ENCODE data around the gene BANK1.

DNA sequence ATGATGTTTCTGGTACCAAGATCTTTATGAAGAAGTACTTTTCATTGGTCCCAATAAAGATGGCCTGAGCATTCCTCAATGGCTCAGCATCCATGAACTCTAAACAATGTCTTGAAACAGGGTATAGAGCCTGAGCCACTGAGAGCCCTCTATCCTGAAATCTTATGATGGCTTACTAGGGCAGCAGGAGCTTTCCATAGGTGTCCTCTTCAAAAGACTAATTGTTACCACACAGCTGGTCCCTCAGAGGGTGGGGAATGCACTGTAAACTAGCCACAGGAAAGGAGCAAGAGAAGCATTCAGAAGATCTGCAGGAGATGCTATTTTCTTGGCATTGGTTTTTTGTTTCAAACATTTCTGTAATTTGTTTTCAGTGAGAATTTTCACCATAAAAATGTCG is 5.6 kb upstream of the BANK1 start:
- TF ChIP-seq RAD21 (IDR thresholded peaks at IDR 0.05; ENCODE audit: low read depth) (no peak), ELF1 (IDR thresholded peaks at IDR 0.05; ENCODE audit: borderline replicate concordance, low read depth) (no peak), POLR2A (IDR thresholded peaks at IDR 0.05; ENCODE audit: borderline replicate concordance, extremely low read depth, insufficient read depth, insufficient read length) (no peak), POLR2AphosphoS5 (IDR thresholded peaks at IDR 0.05; ENCODE audit: low read depth, low read length) (no peak), CEBPB (IDR thresholded peaks at IDR 0.05; ENCODE audit: low read depth) (no peak), ZFX (IDR thresholded peaks at IDR 0.05) (no peak), EZH2 (IDR thresholded peaks at IDR 0.05) (no peak), JUND (IDR thresholded peaks at IDR 0.05) (no peak), SRF (IDR thresholded peaks at IDR 0.05; ENCODE audit: low read depth) (no peak), ZNF274 (IDR thresholded peaks at IDR 0.05; ENCODE audit: low read depth, low read length) (no peak)
- TF ChIP-seq, protein P1, sequence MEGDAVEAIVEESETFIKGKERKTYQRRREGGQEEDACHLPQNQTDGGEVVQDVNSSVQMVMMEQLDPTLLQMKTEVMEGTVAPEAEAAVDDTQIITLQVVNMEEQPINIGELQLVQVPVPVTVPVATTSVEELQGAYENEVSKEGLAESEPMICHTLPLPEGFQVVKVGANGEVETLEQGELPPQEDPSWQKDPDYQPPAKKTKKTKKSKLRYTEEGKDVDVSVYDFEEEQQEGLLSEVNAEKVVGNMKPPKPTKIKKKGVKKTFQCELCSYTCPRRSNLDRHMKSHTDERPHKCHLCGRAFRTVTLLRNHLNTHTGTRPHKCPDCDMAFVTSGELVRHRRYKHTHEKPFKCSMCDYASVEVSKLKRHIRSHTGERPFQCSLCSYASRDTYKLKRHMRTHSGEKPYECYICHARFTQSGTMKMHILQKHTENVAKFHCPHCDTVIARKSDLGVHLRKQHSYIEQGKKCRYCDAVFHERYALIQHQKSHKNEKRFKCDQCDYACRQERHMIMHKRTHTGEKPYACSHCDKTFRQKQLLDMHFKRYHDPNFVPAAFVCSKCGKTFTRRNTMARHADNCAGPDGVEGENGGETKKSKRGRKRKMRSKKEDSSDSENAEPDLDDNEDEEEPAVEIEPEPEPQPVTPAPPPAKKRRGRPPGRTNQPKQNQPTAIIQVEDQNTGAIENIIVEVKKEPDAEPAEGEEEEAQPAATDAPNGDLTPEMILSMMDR (IDR thresholded peaks at IDR 0.05 in 2 of 3, conservative IDR thresholded peaks at IDR 0.05 in 1 of 3; ENCODE audit: borderline replicate concordance in 1 of 3, insufficient read depth in 1 of 3, low read depth in 2 of 3, low read length in 2 of 3): no peak
- TF ChIP-seq, protein P2, sequence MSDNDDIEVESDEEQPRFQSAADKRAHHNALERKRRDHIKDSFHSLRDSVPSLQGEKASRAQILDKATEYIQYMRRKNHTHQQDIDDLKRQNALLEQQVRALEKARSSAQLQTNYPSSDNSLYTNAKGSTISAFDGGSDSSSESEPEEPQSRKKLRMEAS (IDR thresholded peaks at IDR 0.05): no peak

Data from HCT116 (cell line).